Stomach (tissue), 19 donors: ENCODE results near the gene C4BPB. TPM values are rescaled to one million over a fixed set of nuclear protein-coding genes. Genes with fewer than 3 reads are reported as not detected.
"Not testable (repeated sequence)": the region's sequence is repeated elsewhere in the genome, so short reads cannot be mapped to it uniquely, and the experiment has no call there.

Source experiments
- DNase-seq, 2 donors: peaks; one replicate each; pipeline versions ENCODE4 v3.0.0 to v3.0.0-alpha.2; 2013 to 2019
- H3K27ac ChIP-seq, 5 donors: fragments of 200-600 bp in 4 of 5; sonication (generic) in 4 of 5; one replicate each; pipeline ENCODE4 v1.5.1; 2013 to 2019; ENCODE audit warnings: mild to moderate bottlenecking in 1 of 5, moderate library complexity in 1 of 5
- H3K27me3 ChIP-seq, 3 donors: fragments of 200-600 bp; sonication (generic); one replicate each; pipeline ENCODE4 v1.5.1; 2017 to 2019; ENCODE audit warnings: mixed run types in 1 of 3
- H3K36me3 ChIP-seq, 4 donors: fragments of 200-600 bp; sonication (generic); 1 replicate in 3 of 4; 2 replicates in 1 of 4; pipeline ENCODE4 v1.5.1; 2016 to 2019
- H3K4me1 ChIP-seq, 4 donors: fragments of 200-600 bp; sonication (generic); one replicate each; pipeline ENCODE4 v1.5.1; 2016 to 2019
- H3K4me3 ChIP-seq, 4 donors: fragments of 200-600 bp; sonication (generic) in 3 of 4; one replicate each; pipeline ENCODE4 v1.5.1; 2016 to 2019; ENCODE audit warnings: mild to moderate bottlenecking in 1 of 4
- H3K9me3 ChIP-seq, 4 donors: fragments of 200-600 bp; sonication (generic); one replicate each; pipeline ENCODE4 v1.5.1; 2016 to 2019
- CTCF ChIP-seq, 7 experiments: fragments of 450-650 bp in 4 of 7; fragments of 200-600 bp in 3 of 7; sonication (generic) in 3 of 7; IDR thresholded peaks; one replicate each; pipeline ENCODE4 v1.5.1; 2016 to 2019; ENCODE audit warnings: antibody characterized with exemption in 7 of 7, control low read depth in 2 of 7, mild to moderate bottlenecking in 1 of 7
- EP300 ChIP-seq: sonication (generic); formaldehyde crosslinking; IDR thresholded peaks from one replicate; pipeline ENCODE4 v1.6.1; 2017; ENCODE audit warnings: antibody characterized with exemption
- POLR2A ChIP-seq, 4 donors: fragments of 450-650 bp; IDR thresholded peaks; one replicate each; pipeline ENCODE4 v1.6.1; 2016; ENCODE audit warnings: antibody characterized with exemption in 4 of 4, control low read depth in 2 of 4, mild to moderate bottlenecking in 1 of 4, moderate library complexity in 1 of 4
- POLR2AphosphoS5 ChIP-seq, 3 donors: sonication (generic); formaldehyde crosslinking; IDR thresholded peaks; one replicate each; pipeline ENCODE4 v1.6.1; 2016; ENCODE audit warnings: antibody characterized with exemption in 3 of 3
- WGBS, 5 donors: extraction: QIAGEN DNeasy Blood & Tissue Kit in 3 of 5; methylation state at CpG; one replicate each; pipeline versions ENCODE4 v1.1.5 to v1.1.7; 2013 to 2018; 5-methylcytosine and 5-hydroxymethylcytosine counted together
- intact Hi-C: fragments of 100-400 bp; cut with DNase I; formaldehyde crosslinking; loops from one replicate; pipeline ENCODE4 v1.15.1; 2023; ENCODE audit warnings: low total_unique reads
- long read RNA-seq, 10 donors: transcript quantifications; one replicate each; lab custom pipeline, GENCODE V29; 2026
- polyA plus RNA-seq, 3 donors: library from polyadenylated mRNA; stranded (reverse); fragments of 200-250 nt; gene quantifications; one replicate each; pipeline ENCODE4 v1.2.3, GENCODE V29; 2013
- total RNA-seq, 5 donors: library from RNA; depleted of rRNA; stranded (reverse); fragments of >200 nt; gene quantifications; one replicate each; pipeline versions ENCODE4 v1.1.0 to v1.2.3, GENCODE V29; 2014 to 2016
- donor health status: healthy with polysubstance abuse.
- donor health status: Bipolar disorder and iron deficiency.
- donor health status: healthy.

C4BPB gene, protein sequence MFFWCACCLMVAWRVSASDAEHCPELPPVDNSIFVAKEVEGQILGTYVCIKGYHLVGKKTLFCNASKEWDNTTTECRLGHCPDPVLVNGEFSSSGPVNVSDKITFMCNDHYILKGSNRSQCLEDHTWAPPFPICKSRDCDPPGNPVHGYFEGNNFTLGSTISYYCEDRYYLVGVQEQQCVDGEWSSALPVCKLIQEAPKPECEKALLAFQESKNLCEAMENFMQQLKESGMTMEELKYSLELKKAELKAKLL
- total RNA-seq (1 to 10 TPM in 2 of 5 donors, not detected in 3; 3.5 to 6.2 TPM), polyA plus RNA-seq (10 to 100 TPM in 2 of 3 donors, 1 to 10 TPM in 1; 8.5 to 18.9 (median 14.8) TPM)
- long read RNA-seq, donor 1 = 0 reads
- long read RNA-seq, donor 2, partial matches to known transcripts = 0 of 1 reads
- long read RNA-seq, donor 2, other reads (novel, unspliced or antisense) = 0 of 1 reads
- long read RNA-seq, donor 3 = 0 reads
- long read RNA-seq, donor 4 = 0 reads
- long read RNA-seq, donor 5 = 0 reads
- long read RNA-seq, donor 6 = 0 reads
- long read RNA-seq, donor 7, partial matches to known transcripts = 0 of 1 reads
- long read RNA-seq, donor 7, other reads (novel, unspliced or antisense) = 0 of 1 reads
- long read RNA-seq, donor 8 = 0 reads
- long read RNA-seq, donor 9, partial matches to known transcripts = 0 of 1 reads
- long read RNA-seq, donor 9, other reads (novel, unspliced or antisense) = 0 of 1 reads
- long read RNA-seq, donor 10 = 0 reads

GRCh38 chr1:207088701-207089626, at the start of gene C4BPB:
Gene C4BPB (plus strand): TSS chr1:207088860. CDS start chr1:207089532, 672 bp downstream.
- Histone ChIP-seq H3K4me1 (peaks cover 7 to 36% (median 16%) of the 10 kb centered on the region in 4 donors), H3K27me3 (no peaks in the 10 kb centered on the region), H3K27ac (peak within 1 kb of the TSS; percentile 69 to 88 (median 77)), H3K9me3 (no peaks in the 10 kb centered on the region), H3K36me3 (no peaks in the 10 kb centered on the region), H3K4me3 (peak within 1 kb of the TSS; percentile 1 to 34 (median 14))
- 33 to 58% (median 41%) methylated on average over 9 of the region's 9 CpGs for WGBS, 5 donors
- peak; percentile 59 to 71 for DNase-seq
- intact Hi-C loops = no loop called here
- TF ChIP-seq POLR2AphosphoS5 (IDR thresholded peaks at IDR 0.05) (peak in 2 of 3 donors; percentile 41 to 53), POLR2A (IDR thresholded peaks at IDR 0.05) (no peak)

DNA sequence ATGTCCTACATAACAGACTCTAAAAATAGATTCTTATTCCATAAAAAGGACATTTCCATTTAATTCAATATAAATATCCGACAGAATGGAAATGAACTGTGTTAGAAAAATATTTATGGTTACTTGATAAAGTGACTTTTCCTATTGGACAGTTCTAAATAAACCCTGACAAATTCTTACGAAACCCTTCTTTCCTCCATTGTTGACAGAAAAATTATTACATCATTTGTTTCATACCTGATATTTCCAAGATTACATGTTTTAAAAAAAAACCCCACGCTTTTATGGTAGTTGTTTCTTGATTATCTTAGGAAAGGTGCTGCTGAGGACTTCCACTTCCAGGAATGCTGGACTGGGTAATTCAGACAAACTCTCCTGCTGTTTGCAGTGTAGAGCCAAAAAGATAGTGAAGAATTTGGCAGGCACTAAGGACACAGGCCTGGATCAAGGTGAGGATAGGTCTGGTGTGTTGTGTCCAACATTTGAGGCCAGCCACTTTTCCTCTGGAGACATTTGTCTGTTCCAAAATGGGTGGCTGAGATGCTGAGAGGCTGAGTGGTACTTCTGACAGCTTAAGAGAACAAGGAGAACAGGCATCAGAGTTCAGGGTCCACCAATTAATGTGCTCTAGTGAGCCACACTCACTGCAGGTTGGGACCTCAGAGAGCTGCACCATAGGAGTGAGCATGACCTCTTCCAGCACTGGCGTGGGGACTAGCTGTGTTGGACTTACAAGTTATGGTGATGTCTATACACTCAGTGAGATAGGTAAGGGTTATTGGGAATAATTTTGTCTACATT, 49.1 kb upstream of the C4BPB start:
- WGBS, 5 donors = 46 to 68% (median 53%) methylated on average over 4 of the region's 4 CpGs
- peaks cover 0 to 22% (median 6%) of the 10 kb centered on the region in 4 donors for H3K4me1 ChIP-seq
- no peaks in the 10 kb centered on the region for H3K27me3 ChIP-seq
- no peaks in the 10 kb centered on the region for H3K9me3 ChIP-seq
- peak overlapping the region in 3 of 5 donors; percentile 1 to 61 (median 13) for H3K27ac ChIP-seq
- intact Hi-C loops = no loop called here
- no peak for DNase-seq
- H3K36me3 ChIP-seq = no peaks in the 10 kb centered on the region
- no peak for TF ChIP-seq CTCF (IDR thresholded peaks at IDR 0.05)
- TF ChIP-seq POLR2AphosphoS5 (IDR thresholded peaks at IDR 0.05) = no peak
- no peak for TF ChIP-seq EP300
- TF ChIP-seq POLR2A (IDR thresholded peaks at IDR 0.05) = no peak
- H3K4me3 ChIP-seq = no peak overlapping the region

DNA sequence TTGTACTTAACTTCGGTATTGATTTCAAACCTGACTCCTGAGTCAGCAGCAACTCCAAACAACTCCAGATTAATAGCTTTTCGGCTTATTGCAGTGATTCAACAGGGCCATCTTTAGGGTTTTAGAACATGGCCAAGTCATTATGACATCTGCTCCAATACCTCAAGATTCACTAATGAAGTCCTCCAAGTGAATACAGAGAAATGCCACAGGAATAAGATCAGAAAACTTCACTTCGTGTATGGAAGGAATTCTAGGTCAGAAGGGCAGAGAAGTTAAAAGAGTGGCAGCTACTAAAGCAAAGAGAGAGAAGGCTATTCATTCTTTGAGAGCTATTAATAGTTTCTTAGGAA, 48.5 kb upstream of the C4BPB start:
- H3K27me3 ChIP-seq = no peaks in the 10 kb centered on the region
- peak overlapping the region in 1 of 5 donors; percentile 1 for H3K27ac ChIP-seq
- peaks cover 0 to 28% (median 9%) of the 10 kb centered on the region in 4 donors for H3K4me1 ChIP-seq
- 46 to 60% (median 56%) methylated on average over 3 of the region's 3 CpGs for WGBS, 5 donors
- TF ChIP-seq EP300 (no peak), CTCF (IDR thresholded peaks at IDR 0.05) (no peak)
- H3K36me3 ChIP-seq = no peaks in the 10 kb centered on the region
- H3K4me3 ChIP-seq = no peak overlapping the region
- H3K9me3 ChIP-seq = no peaks in the 10 kb centered on the region
- DNase-seq = no peak
- intact Hi-C loops = no loop called here

DNA sequence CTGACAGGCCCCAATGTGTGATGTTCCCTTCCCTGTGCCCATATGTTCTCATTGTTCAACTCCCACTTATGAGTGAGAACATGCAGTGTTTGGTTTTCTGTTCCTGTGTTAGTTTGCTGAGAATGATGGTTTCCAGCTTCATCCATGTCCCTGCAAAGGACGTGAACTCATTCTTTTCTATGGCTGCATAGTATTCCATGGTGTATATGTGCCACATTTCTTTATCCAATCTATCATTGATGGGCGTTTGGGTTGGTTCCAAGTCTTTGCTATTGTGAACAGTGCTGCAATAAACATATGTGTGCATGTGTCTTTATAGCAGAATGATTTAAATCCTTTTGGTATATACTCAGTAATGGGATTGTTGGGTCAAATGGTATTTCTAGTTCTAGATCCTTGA, 47.3 kb upstream of the C4BPB start:
- H3K27ac ChIP-seq, intact Hi-C loops, H3K4me3 ChIP-seq, H3K27me3 ChIP-seq, H3K36me3 ChIP-seq, DNase-seq, H3K9me3 ChIP-seq: not testable (repeated sequence)
- 85 to 96% (median 89%) methylated on average over 2 of the region's 2 CpGs for WGBS, 5 donors
- H3K4me1 ChIP-seq = peaks cover 0 to 40% (median 20%) of the 10 kb centered on the region in 4 donors
